ENCODE results near the gene DSCAML1.

- TF ChIP-seq CTCF (IDR thresholded peaks at IDR 0.05) (no peak), POLR2A (IDR thresholded peaks at IDR 0.05) (no peak), EP300 (IDR thresholded peaks at IDR 0.05) (no peak)
Measured at GRCh38 chr11:117826832-117827231, 29.8 kb upstream of the DSCAML1 start.

Measured in tibial nerve (tissue), 4 donors.